Hepatocyte (in vitro differentiated cells): ENCODE measurements around the gene SLC34A1.

Experiments used
- CTCF ChIP-seq: fragments of 200-600 bp; sonication (generic); IDR thresholded peaks from 2 replicates; pipeline ENCODE4 v1.5.1; 2016; ENCODE audit warnings: antibody characterized with exemption, mild to moderate bottlenecking; ENCODE audit not compliant: poor library complexity
- EZH2 ChIP-seq: fragments of 200-600 bp; sonication (generic); IDR thresholded peaks from 2 replicates; pipeline ENCODE4 v1.6.1; 2016; ENCODE audit warnings: antibody characterized with exemption, mild to moderate bottlenecking, borderline replicate concordance

- TF ChIP-seq CTCF, result no peak
- TF ChIP-seq EZH2, result no peak
These were observed 61.6 kb downstream of the SLC34A1 start for GRCh38 chr5:177445917-177446199.
